ENCODE data around the gene LRRC56.

LRRC56 gene

DNA sequence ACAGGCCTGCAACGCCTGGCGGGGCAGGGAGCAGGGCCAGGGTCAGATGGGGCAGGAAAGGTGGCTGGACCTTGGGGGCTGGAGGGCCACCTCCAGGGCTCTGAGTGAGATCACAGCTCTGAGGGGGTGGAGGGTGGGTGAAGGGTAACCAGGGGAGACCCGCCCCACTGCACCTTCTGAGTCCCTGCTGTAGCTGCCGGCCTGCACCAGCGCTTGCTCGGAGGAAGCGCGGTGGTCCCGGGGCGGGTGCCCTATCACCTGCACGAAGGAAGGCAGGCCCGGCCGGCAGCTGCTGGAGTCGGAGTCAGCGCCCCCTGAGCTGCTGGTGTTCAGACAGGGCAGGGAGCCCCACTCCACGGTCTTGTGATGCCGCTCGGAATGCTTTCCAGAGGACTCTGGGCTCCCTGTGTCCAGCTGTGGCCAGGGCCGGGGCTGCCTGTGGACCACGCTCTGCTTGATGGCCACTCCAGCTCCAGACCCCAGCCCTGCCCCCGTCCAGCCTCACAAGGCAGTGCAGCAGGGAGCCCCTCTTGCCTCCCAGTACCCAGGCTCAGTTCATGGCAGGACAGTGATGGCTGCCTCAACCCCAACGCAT, 19.4 kb downstream of the LRRC56 start:
- Mint-ChIP-seq H3K36me3 (ENCODE audit: insufficient read depth) (peaks cover 8% of the 10 kb centered on the region), H3K27ac (ENCODE audit: low read depth) (no peak overlapping the region), H3K4me1 (peaks cover 14% of the 10 kb centered on the region), H3K4me3 (peak overlapping the region; percentile 13), H3K9me3 (no peaks in the 10 kb centered on the region), H3K27me3 (no peaks in the 10 kb centered on the region)
- ATAC-seq (replicated peaks; ENCODE audit: extremely low read depth, poor library complexity, severe bottlenecking) (no peak), DNase-seq (ENCODE audit: low spot score in 2 of 2) (no peak)

DNA sequence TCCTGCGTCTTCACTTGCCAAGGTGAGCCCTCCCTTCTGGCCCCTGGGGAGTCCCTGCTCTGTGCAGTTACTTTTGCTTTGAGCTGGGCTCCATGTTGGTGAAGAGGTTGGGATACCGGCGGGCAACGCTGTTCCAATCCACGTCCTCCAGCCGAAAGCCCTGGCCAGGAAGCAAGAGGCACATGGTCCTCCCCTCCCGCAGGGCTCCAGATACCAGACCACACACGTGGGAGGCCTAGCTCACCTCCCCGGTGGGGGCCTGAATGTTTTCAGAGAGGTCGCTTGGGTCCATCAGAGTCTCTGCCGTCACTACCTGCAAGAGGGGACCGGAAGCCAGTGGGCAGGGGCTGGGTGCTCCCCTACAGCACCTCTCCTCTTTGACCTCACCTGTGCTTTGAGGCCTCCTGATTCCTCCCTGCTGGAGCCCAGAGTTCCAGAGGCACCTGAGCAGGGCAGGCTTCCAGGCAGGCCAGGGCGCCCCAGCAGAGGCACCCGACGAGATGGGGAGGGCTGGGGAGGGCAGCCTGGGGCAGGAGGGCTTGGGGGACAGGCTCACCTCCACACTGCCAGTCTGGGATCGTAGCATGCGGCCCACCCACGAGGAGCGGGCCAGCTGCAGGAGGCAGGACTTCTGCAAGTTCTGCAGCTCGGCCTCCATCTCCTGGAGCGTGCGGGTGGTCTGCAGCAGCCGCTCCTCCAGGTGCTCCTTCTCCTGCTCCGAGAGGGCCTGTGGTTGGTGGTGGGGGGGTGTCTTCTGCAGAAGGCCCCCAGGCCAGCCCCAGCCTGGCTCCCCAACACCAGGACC, 20.2 kb downstream of the LRRC56 start:
- Mint-ChIP-seq H3K9me3 (no peaks in the 10 kb centered on the region), H3K36me3 (ENCODE audit: insufficient read depth) (peaks cover 8% of the 10 kb centered on the region), H3K27me3 (no peaks in the 10 kb centered on the region), H3K27ac (ENCODE audit: low read depth) (no peak overlapping the region), H3K4me3 (peak overlapping the region; percentile 13), H3K4me1 (peaks cover 14% of the 10 kb centered on the region)
- DNase-seq (ENCODE audit: low spot score in 2 of 2) (no peak), ATAC-seq (replicated peaks; ENCODE audit: extremely low read depth, poor library complexity, severe bottlenecking) (no peak)

GRCh38 chr11:558503-558902, 21.2 kb downstream of the LRRC56 start:
- Mint-ChIP-seq H3K4me1 (peaks cover 14% of the 10 kb centered on the region), H3K27me3 (no peaks in the 10 kb centered on the region), H3K9me3 (no peaks in the 10 kb centered on the region), H3K36me3 (ENCODE audit: insufficient read depth) (peaks cover 8% of the 10 kb centered on the region), H3K27ac (ENCODE audit: low read depth) (no peak overlapping the region), H3K4me3 (no peak overlapping the region)
- ATAC-seq (replicated peaks; ENCODE audit: extremely low read depth, poor library complexity, severe bottlenecking) (no peak), DNase-seq (ENCODE audit: low spot score in 2 of 2) (no peak)

DNA sequence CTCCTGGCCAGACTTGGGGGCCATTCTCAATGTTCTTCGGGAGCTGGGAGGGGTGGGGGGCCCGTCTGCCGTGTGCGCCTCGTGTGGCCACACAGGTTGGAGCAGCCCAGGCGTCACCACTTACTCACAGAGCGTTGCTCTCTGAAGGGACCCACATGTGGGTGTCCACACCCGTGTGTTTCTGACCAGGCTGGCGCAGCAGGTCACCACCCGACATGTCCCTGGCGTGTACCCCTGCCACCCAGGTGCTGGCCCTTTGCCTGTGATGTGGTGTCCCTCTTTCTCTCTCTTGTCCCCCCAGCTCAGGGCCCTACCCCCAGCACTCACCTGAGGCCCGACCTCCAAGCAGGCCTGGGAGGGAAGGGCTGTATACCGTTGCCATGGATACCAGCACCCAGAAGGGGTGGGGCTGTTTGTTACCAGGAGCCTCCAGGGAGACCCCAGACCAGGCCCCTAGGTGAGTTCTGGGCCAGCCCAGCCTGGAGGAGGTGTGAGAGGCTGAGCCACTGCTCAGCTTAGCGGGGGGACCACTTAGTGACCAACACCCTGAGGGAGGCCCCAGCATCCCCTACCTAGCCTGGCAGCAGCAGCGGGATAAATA, 21.8 kb downstream of the LRRC56 start:
- peaks cover 8% of the 10 kb centered on the region for H3K36me3 Mint-ChIP-seq (ENCODE audit: insufficient read depth)
- ATAC-seq (replicated peaks; ENCODE audit: extremely low read depth, poor library complexity, severe bottlenecking) (no peak), DNase-seq (ENCODE audit: low spot score in 2 of 2) (no peak)
- H3K4me3 Mint-ChIP-seq = no peak overlapping the region
- no peaks in the 10 kb centered on the region for H3K9me3 Mint-ChIP-seq
- H3K4me1 Mint-ChIP-seq = peaks cover 14% of the 10 kb centered on the region
- H3K27me3 Mint-ChIP-seq = no peaks in the 10 kb centered on the region
- H3K27ac Mint-ChIP-seq (ENCODE audit: low read depth) = peak overlapping the region; percentile 74

DNA sequence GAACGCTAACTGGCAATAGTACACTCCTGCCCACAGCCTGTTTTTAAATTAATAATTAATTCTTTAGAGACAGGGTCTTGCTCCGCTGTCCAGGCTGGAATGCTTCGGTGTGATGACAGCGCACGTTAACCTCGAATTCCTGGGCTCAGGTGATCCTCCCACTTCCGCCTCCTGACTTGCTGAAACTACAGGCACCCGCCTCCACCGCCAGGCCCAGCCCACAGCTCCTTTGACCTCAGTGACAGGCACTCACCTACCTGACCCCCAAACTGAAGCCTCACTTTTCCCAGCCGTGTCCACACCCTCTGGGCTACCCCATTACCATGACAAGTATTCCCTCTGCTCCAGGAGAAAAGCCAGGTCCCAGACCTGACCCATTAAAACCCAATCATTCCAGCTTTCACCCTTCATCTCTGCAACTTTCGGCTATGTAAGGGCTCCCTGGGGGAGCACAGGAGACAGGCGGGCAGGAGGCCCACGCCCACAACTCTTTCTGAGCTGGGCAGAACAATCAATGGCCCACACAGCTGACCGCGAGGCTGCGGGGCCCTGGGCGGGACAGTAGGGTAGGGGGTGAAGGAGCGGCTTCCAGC, 22.5 kb downstream of the LRRC56 start:
- Mint-ChIP-seq H3K4me3 (peak overlapping the region; percentile 83), H3K4me1 (peaks cover 14% of the 10 kb centered on the region), H3K27ac (ENCODE audit: low read depth) (peak overlapping the region; percentile 74), H3K27me3 (no peaks in the 10 kb centered on the region), H3K9me3 (no peaks in the 10 kb centered on the region), H3K36me3 (ENCODE audit: insufficient read depth) (peaks cover 8% of the 10 kb centered on the region)
- DNase-seq (ENCODE audit: low spot score in 2 of 2) = no peak
- ATAC-seq (replicated peaks; ENCODE audit: extremely low read depth, poor library complexity, severe bottlenecking) = no peak

DNA sequence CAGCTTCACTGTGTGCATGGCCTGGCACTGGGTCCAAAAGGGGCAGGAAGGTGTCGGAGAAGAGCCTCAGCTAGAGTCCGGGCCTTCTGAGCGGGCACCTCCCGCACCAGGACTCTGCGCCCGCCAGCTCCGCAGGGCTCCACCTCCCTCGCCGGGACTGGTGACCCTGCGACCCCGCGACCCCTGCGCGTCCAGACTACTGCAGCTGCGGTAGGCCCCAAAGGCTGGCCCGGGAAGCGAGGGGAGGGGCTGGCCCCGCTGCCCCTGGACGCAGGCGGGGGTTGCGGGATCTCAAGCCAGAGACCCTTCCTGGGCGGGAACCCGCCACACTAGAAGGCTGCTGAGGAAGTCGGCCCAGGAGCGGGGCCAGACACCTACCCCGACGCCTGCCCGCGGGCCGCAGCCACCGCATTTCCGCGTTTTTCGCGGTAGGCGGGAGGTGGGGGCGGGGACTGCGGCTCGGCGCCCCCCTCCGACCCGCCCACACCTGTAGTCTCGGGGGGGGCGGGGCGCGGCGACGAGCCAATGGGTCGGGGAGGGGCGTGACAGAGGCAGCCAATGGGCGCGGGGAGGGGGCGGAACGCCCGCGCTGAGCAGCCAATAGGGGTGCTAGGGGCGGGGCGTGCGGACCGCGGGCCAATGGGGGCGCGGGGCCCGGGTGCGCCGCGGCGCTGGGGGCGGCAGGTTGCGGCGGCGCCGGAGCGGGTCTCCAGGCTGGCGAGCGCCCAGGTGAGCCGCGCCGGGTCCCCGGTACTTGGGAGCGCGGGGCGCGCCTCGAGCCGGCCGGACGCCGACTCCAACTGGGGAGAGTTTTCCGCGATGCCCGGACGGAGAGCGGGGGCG, 23.2 kb downstream of the LRRC56 start, which contains the start of the genes LMNTD2 and RASSF7:
LMNTD2 (minus strand) TSS at position 434 of the 843 bp plus-strand sequence; CDS start at position 412, 22 bp downstream.
RASSF7 (plus strand) TSS at position 666 of the 843 bp plus-strand sequence. CDS start 799 bp downstream, outside the sequence.
- H3K9me3 Mint-ChIP-seq = no peaks in the 10 kb centered on the region
- H3K36me3 Mint-ChIP-seq (ENCODE audit: insufficient read depth) = peaks cover 8% of the 10 kb centered on the region
- peak within 1 kb of the TSS; percentile 83 for H3K4me3 Mint-ChIP-seq
- H3K27ac Mint-ChIP-seq (ENCODE audit: low read depth) = peak within 1 kb of the TSS; percentile 74
- no peaks in the 10 kb centered on the region for H3K27me3 Mint-ChIP-seq
- peak; percentile 86 for ATAC-seq (replicated peaks; ENCODE audit: extremely low read depth, poor library complexity, severe bottlenecking)
- H3K4me1 Mint-ChIP-seq = peaks cover 14% of the 10 kb centered on the region
- peak; percentile 91 to 92 for DNase-seq (ENCODE audit: low spot score in 2 of 2)

DNA sequence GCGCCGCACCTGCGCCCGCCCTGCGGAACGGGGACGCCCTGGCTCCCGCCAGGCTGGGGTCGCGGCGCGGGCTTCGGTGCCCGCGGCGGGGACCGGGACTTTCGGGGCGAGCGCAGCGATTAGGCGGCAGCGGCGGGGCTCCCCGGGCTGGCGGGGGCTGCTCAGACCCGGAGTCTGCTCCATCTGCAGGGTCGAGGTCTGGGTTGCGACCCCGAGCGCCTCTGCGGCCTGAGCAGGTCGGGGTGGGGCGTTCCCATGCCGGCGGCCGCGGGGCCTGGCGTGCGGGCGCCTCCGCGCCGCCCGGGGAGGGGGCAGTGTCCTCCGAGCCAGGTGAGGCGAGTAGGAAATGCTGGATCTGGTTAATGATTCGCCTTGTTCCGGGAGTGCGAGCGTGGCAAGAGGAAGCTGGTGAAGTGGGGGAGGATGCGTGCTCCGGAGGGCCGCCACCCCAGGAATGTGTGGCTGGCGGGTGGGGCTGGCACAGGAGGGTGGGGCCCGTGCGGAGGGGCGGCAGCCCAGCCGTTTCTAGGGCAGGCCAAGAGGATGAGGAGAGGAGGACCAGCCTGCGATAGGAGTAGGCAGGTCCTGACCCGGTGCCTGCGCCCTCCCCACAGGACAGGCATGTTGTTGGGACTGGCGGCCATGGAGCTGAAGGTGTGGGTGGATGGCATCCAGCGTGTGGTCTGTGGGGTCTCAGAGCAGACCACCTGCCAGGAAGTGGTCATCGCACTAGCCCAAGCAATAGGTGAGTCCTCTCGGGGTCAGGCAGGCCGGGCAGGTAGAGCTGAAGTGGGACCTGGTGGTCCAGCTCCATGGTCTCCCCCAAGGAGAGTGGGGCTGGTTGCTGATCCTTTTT, 24.0 kb downstream of the LRRC56 start:
- ATAC-seq (replicated peaks; ENCODE audit: extremely low read depth, poor library complexity, severe bottlenecking) = peak; percentile 33

GRCh38 chr11:562046-562645, 24.8 kb downstream of the LRRC56 start:
- Mint-ChIP-seq H3K36me3 (ENCODE audit: insufficient read depth) (peaks cover 6% of the 10 kb centered on the region), H3K4me3 (peak overlapping the region; percentile 83), H3K27me3 (no peaks in the 10 kb centered on the region), H3K4me1 (peaks cover 14% of the 10 kb centered on the region), H3K9me3 (no peaks in the 10 kb centered on the region), H3K27ac (ENCODE audit: low read depth) (no peak overlapping the region)
- DNase-seq (ENCODE audit: low spot score in 2 of 2) = no peak
- ATAC-seq (replicated peaks; ENCODE audit: extremely low read depth, poor library complexity, severe bottlenecking) = no peak

More for the DNA sequence above, 24.0 kb downstream of the LRRC56 start:
- Mint-ChIP-seq H3K9me3 (no peaks in the 10 kb centered on the region), H3K4me3 (peak overlapping the region; percentile 83), H3K36me3 (ENCODE audit: insufficient read depth) (peaks cover 6% of the 10 kb centered on the region), H3K27ac (ENCODE audit: low read depth) (no peak overlapping the region), H3K4me1 (peaks cover 14% of the 10 kb centered on the region), H3K27me3 (no peaks in the 10 kb centered on the region)
- no peak for DNase-seq (ENCODE audit: low spot score in 2 of 2)

GRCh38 chr11:563066-563811, 25.9 kb downstream of the LRRC56 start:
- peaks cover 14% of the 10 kb centered on the region for H3K4me1 Mint-ChIP-seq
- H3K4me3 Mint-ChIP-seq = no peak overlapping the region
- ATAC-seq (replicated peaks; ENCODE audit: extremely low read depth, poor library complexity, severe bottlenecking) (no peak), DNase-seq (ENCODE audit: low spot score in 2 of 2) (no peak)
- H3K27ac Mint-ChIP-seq (ENCODE audit: low read depth) = no peak overlapping the region
- H3K27me3 Mint-ChIP-seq = no peaks in the 10 kb centered on the region
- no peaks in the 10 kb centered on the region for H3K9me3 Mint-ChIP-seq
- peaks cover 9% of the 10 kb centered on the region for H3K36me3 Mint-ChIP-seq (ENCODE audit: insufficient read depth)

- Mint-ChIP-seq H3K27me3 (no peaks in the 10 kb centered on the region), H3K27ac (ENCODE audit: low read depth) (no peak overlapping the region), H3K4me3 (no peak overlapping the region), H3K4me1 (peaks cover 14% of the 10 kb centered on the region), H3K9me3 (no peaks in the 10 kb centered on the region), H3K36me3 (ENCODE audit: insufficient read depth) (peaks cover 9% of the 10 kb centered on the region)
- ATAC-seq (replicated peaks; ENCODE audit: extremely low read depth, poor library complexity, severe bottlenecking) (no peak), DNase-seq (ENCODE audit: low spot score in 2 of 2) (no peak)
These were observed 26.7 kb downstream of the LRRC56 start for GRCh38 chr11:563812-564578.

Data from central memory CD8-positive, alpha-beta T cell (primary cell).